Tibial artery (tissue), 4 donors: ENCODE data around the gene COPZ2.

Experiments used
- DNase-seq, 2 donors: peaks; one replicate each; pipeline ENCODE4 v3.0.0-alpha.2; 2019
- H3K27ac ChIP-seq, 2 donors: fragments of 200-600 bp; sonication (generic) in 1 of 2; 1 replicate in 1 of 2; 2 replicates in 1 of 2; pipeline ENCODE4 v1.5.1; 2018 to 2019; ENCODE audit warnings: mild to moderate bottlenecking in 1 of 2
- H3K27me3 ChIP-seq, 2 donors: fragments of 200-600 bp; sonication (generic) in 1 of 2; one replicate each; pipeline versions ENCODE4 v1.5.1 to v1.6.0; 2016 to 2019
- H3K36me3 ChIP-seq, 3 donors: fragments of 200-600 bp; sonication (generic) in 2 of 3; one replicate each; pipeline ENCODE4 v1.5.1; 2016 to 2019; ENCODE audit warnings: mild to moderate bottlenecking in 2 of 3
- H3K4me1 ChIP-seq, 4 donors: fragments of 200-600 bp; sonication (generic) in 2 of 4; 1 replicate in 3 of 4; 2 replicates in 1 of 4; pipeline ENCODE4 v1.5.1; 2016 to 2019
- H3K4me3 ChIP-seq, 2 donors: fragments of 200-600 bp; sonication (generic) in 1 of 2; 1 replicate in 1 of 2; 2 replicates in 1 of 2; pipeline ENCODE4 v1.5.1; 2018 to 2019; ENCODE audit warnings: mild to moderate bottlenecking in 2 of 2
- H3K9me3 ChIP-seq, 3 donors: fragments of 200-600 bp; sonication (generic) in 1 of 3; one replicate each; pipeline ENCODE4 v1.5.1; 2016 to 2019
- intact Hi-C: fragments of 100-400 bp; cut with DNase I; formaldehyde crosslinking; loops from one replicate; pipeline ENCODE4 v1.15.0; 2023; ENCODE audit warnings: low total_unique reads
- TF ChIP-seq, protein P1 (sequence below), 2 experiments: fragments of 200-600 bp in 1 of 2; fragments of 450-650 bp in 1 of 2; IDR thresholded peaks; one replicate each; pipeline ENCODE4 v1.5.1; 2017 to 2019; ENCODE audit warnings: antibody characterized with exemption in 2 of 2, mild to moderate bottlenecking in 1 of 2, moderate library complexity in 1 of 2

Gene COPZ2

DNA sequence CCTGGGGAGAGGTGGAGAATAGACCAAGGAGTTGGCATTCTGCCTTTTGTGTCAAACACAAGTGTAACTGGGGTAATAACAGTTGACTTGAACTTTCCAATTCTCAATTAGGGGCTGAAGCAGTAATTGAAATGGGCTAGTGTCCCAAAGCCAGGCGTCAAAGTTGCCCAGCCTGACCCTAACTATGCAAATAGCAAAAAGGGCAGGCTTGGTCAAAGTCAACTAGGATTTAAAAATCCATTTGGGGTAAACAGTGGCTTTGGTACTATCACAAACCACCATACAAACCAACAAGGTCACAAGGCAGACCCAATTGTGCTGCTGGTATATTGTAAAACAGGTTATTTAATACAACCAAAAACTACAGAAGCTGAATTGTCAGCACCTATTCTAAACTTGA, 28.6 kb upstream of the COPZ2 start:
- Histone ChIP-seq H3K27me3 (no peaks in the 10 kb centered on the region), H3K27ac (peak overlapping the region in 1 of 2 donors; percentile 53), H3K9me3 (no peaks in the 10 kb centered on the region), H3K4me3 (no peak overlapping the region), H3K4me1 (peaks cover 0 to 40% (median 6%) of the 10 kb centered on the region in 4 donors), H3K36me3 (peaks cover 35 to 74% (median 49%) of the 10 kb centered on the region in 3 donors)
- TF ChIP-seq, protein P1, sequence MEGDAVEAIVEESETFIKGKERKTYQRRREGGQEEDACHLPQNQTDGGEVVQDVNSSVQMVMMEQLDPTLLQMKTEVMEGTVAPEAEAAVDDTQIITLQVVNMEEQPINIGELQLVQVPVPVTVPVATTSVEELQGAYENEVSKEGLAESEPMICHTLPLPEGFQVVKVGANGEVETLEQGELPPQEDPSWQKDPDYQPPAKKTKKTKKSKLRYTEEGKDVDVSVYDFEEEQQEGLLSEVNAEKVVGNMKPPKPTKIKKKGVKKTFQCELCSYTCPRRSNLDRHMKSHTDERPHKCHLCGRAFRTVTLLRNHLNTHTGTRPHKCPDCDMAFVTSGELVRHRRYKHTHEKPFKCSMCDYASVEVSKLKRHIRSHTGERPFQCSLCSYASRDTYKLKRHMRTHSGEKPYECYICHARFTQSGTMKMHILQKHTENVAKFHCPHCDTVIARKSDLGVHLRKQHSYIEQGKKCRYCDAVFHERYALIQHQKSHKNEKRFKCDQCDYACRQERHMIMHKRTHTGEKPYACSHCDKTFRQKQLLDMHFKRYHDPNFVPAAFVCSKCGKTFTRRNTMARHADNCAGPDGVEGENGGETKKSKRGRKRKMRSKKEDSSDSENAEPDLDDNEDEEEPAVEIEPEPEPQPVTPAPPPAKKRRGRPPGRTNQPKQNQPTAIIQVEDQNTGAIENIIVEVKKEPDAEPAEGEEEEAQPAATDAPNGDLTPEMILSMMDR (IDR thresholded peaks at IDR 0.05), result no peak
- intact Hi-C loops, result no loop called here
- DNase-seq, result no peak

DNA sequence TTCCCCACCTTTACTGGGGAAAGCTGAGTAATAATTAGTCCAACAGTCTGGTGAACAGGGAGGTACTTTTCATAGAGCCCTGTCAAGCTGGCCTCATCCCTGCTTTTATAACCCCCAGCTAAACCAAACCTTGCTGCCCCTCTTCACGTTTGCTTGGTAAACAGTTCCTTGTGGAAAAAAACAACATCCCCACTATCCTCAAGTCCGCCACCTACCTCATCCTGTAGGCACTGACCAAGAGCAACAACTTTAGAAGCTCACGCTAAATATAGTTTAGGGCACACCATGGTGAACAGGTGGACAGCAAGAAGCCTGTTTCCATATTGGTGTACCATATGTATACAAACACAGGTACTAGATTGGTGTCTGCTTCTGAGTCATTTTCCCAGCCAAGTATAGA, 27.0 kb upstream of the COPZ2 start:
- H3K4me1 ChIP-seq, result peaks cover 0 to 52% (median 10%) of the 10 kb centered on the region in 4 donors
- H3K27me3 ChIP-seq, result no peaks in the 10 kb centered on the region
- TF ChIP-seq, protein P1 (IDR thresholded peaks at IDR 0.05), result no peak
- intact Hi-C loops, result no loop called here
- no peaks in the 10 kb centered on the region for H3K9me3 ChIP-seq
- DNase-seq, result no peak
- H3K4me3 ChIP-seq, result no peak overlapping the region
- peaks cover 43 to 82% (median 60%) of the 10 kb centered on the region in 3 donors for H3K36me3 ChIP-seq
- peak overlapping the region; percentile 22 to 53 for H3K27ac ChIP-seq

DNA sequence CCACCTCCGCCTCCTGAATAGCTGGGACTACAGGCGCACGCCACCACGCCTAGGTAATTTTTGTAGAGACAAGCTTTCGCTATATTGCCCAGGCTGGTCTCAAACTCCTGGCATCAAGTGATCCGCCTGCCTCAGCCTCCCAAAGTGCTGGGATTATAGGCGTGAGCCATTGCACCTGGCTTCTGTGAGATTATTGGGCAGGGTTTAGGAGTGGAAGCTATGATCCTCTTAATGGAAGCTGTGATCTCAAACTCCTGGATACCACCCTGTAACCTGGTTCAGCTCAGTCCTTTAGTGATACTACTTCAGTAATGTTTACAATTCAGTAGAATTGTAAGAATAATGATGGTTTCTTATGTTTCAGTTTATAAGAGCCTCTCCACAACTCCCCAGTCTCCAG, 24.7 kb upstream of the COPZ2 start:
- Histone ChIP-seq H3K36me3 (peaks cover 54 to 92% (median 84%) of the 10 kb centered on the region in 3 donors), H3K27ac (no peak overlapping the region), H3K9me3 (no peaks in the 10 kb centered on the region), H3K27me3 (no peaks in the 10 kb centered on the region), H3K4me3 (no peak overlapping the region), H3K4me1 (peaks cover 0 to 41% (median 10%) of the 10 kb centered on the region in 4 donors)
- TF ChIP-seq, protein P1 (IDR thresholded peaks at IDR 0.05), result no peak
- no peak for DNase-seq
- intact Hi-C loops, result no loop called here

DNA sequence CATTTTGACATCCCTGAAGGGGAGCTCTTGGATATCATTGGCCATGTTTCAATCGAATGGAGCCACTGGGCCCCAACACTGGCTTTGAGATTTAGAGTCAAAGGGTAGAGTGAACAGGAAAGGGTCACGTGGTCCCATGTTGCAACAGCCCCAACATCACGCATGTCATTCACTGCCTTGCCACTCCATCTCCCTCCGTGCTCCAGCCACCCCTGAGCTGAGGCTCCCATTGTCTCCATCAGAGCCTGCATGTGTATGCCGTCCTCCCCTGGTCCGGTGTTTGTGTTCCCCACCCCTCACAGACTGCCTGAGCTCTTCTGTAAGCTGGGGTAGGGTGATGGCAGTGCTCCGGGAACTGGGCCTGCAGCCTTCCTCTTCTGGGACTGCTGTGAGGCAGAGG, 22.7 kb upstream of the COPZ2 start:
- no peaks in the 10 kb centered on the region for H3K27me3 ChIP-seq
- peak overlapping the region; percentile 12 to 17 for H3K27ac ChIP-seq
- TF ChIP-seq, protein P1 (IDR thresholded peaks at IDR 0.05), result no peak
- H3K4me1 ChIP-seq, result peaks cover 0 to 36% (median 13%) of the 10 kb centered on the region in 4 donors
- no peak overlapping the region for H3K4me3 ChIP-seq
- no peak for DNase-seq
- intact Hi-C loops, result no loop called here
- no peaks in the 10 kb centered on the region for H3K9me3 ChIP-seq
- peaks cover 68 to 99% (median 99%) of the 10 kb centered on the region in 3 donors for H3K36me3 ChIP-seq

DNA sequence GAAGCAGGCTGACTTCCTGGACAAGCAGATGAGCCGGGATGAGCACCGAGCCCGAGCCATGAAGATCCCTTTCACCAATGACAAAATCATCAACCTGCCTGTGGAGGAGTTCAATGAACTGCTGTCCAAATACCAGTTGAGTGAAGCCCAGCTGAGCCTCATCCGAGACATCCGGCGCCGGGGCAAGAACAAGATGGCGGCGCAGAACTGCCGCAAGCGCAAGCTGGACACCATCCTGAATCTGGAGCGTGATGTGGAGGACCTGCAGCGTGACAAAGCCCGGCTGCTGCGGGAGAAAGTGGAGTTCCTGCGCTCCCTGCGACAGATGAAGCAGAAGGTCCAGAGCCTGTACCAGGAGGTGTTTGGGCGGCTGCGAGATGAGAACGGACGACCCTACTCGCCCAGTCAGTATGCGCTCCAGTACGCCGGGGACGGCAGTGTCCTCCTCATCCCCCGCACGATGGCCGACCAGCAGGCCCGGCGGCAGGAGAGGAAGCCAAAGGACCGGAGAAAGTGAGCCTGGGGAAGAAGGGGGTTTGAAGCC, 21.6 kb upstream of the COPZ2 start:
- Histone ChIP-seq H3K27me3 (no peaks in the 10 kb centered on the region), H3K4me3 (no peak overlapping the region), H3K4me1 (peaks cover 0 to 47% (median 23%) of the 10 kb centered on the region in 4 donors), H3K27ac (peak overlapping the region in 1 of 2 donors; percentile 17), H3K36me3 (peaks cover 68 to 95% (median 89%) of the 10 kb centered on the region in 3 donors), H3K9me3 (no peaks in the 10 kb centered on the region)
- TF ChIP-seq, protein P1 (IDR thresholded peaks at IDR 0.05), result no peak
- intact Hi-C loops, result no loop called here
- DNase-seq, result no peak
